HEK293 (cell line): ENCODE results near the gene LGALS3BP.

Experiments
- CTCF ChIA-PET: fragments of 350-600 bp; formaldehyde crosslinking; extraction: SDS; loops from one replicate; lab custom pipeline; 2021; ENCODE audit warnings: antibody characterized with exemption; lab: Yijun Ruan, JAX
- POLR2A ChIA-PET: fragments of 300-600 bp; formaldehyde crosslinking; extraction: SDS; loops from one replicate; lab custom pipeline; 2020; ENCODE audit warnings: antibody characterized with exemption, inconsistent platforms; lab: Yijun Ruan, JAX
- H3K27ac ChIP-seq: fragments of 200-500 bp; sonication (Bioruptor generic); 2 replicates; pipeline ENCODE4 v1.5.1; 2014; ENCODE audit warnings: low read depth, low read length, control low read depth, inconsistent platforms; ENCODE audit errors: extremely low read depth
- H3K36me3 ChIP-seq, 2 experiments: fragments of 200-500 bp in 1 of 2; sonication (Bioruptor generic) in 1 of 2; 1 replicate in 1 of 2; 2 replicates in 1 of 2; pipeline ENCODE4 v1.5.1; 2014 to 2017; ENCODE audit warnings: inconsistent platforms in 2 of 2, low read length in 2 of 2; ENCODE audit not compliant: control insufficient read depth in 2 of 2, insufficient read depth in 1 of 2
- H3K4me1 ChIP-seq: fragments of 200-500 bp; sonication (Bioruptor generic); 2 replicates; pipeline ENCODE4 v1.5.1; 2014; ENCODE audit warnings: mild to moderate bottlenecking, low read length, inconsistent platforms; ENCODE audit not compliant: control insufficient read depth, insufficient read depth
- H3K4me3 ChIP-seq: 2 replicates; pipeline ENCODE4 v1.5.1; 2011; ENCODE audit warnings: low read depth, mild to moderate bottlenecking, control low read depth, low read length, moderate library complexity
- H3K9me3 ChIP-seq: fragments of 200-500 bp; sonication (Bioruptor generic); 2 replicates; pipeline ENCODE4 v1.5.1; 2014; ENCODE audit warnings: low read depth, low read length, inconsistent platforms; ENCODE audit not compliant: control insufficient read depth, insufficient read depth
- PRDM1 ChIP-seq: fragments of 450-650 bp; formaldehyde crosslinking; IDR thresholded peaks from 2 replicates; pipeline ENCODE4; 2016; ENCODE audit warnings: missing biosample characterization, missing genetic modification characterization
- PRDM10 ChIP-seq: fragments of 450-650 bp; formaldehyde crosslinking; IDR thresholded peaks from 2 replicates; pipeline ENCODE4 v1.5.1; 2016; ENCODE audit warnings: missing biosample characterization, missing genetic modification characterization
- PRDM2 ChIP-seq: fragments of 450-650 bp; formaldehyde crosslinking; IDR thresholded peaks from 2 replicates; pipeline ENCODE4 v1.5.1; 2016; ENCODE audit warnings: missing biosample characterization, missing genetic modification characterization, borderline replicate concordance
- SCRT1 ChIP-seq: fragments of 450-650 bp; formaldehyde crosslinking; IDR thresholded peaks from 2 replicates; pipeline ENCODE4 v1.5.1; 2016; ENCODE audit warnings: missing biosample characterization, missing genetic modification characterization, borderline replicate concordance
- SCRT2 ChIP-seq: fragments of 450-650 bp; formaldehyde crosslinking; IDR thresholded peaks from 2 replicates; pipeline ENCODE4 v1.5.1; 2016; ENCODE audit warnings: missing biosample characterization, missing genetic modification characterization
- TRIM28 ChIP-seq: IDR thresholded peaks from 2 replicates; pipeline ENCODE4 v1.6.1; 2011; ENCODE audit warnings: low read length, control low read depth, borderline replicate concordance
- ZNF19 ChIP-seq: fragments of 450-650 bp; formaldehyde crosslinking; IDR thresholded peaks from 2 replicates; pipeline ENCODE4; 2016; ENCODE audit warnings: missing biosample characterization, missing genetic modification characterization, low read depth
- ZNF223 ChIP-seq: fragments of 450-650 bp; formaldehyde crosslinking; IDR thresholded peaks from 2 replicates; pipeline ENCODE4 v1.5.1; 2016; ENCODE audit warnings: missing biosample characterization, missing genetic modification characterization
- ZNF449 ChIP-seq: fragments of 450-650 bp; formaldehyde crosslinking; IDR thresholded peaks from 2 replicates; pipeline ENCODE4 v1.5.1; 2017; ENCODE audit warnings: missing biosample characterization, mild to moderate bottlenecking, missing genetic modification characterization, moderate library complexity
- ZNF560 ChIP-seq: fragments of 450-650 bp; formaldehyde crosslinking; IDR thresholded peaks from 2 replicates; pipeline ENCODE4 v1.5.1; 2017; ENCODE audit warnings: missing biosample characterization, missing genetic modification characterization, borderline replicate concordance
- ZNF701 ChIP-seq: fragments of 450-650 bp; formaldehyde crosslinking; IDR thresholded peaks from 2 replicates; pipeline ENCODE4 v1.5.1; 2016; ENCODE audit warnings: missing biosample characterization, missing genetic modification characterization
- ZNF792 ChIP-seq: fragments of 450-650 bp; formaldehyde crosslinking; IDR thresholded peaks from 2 replicates; pipeline ENCODE4 v1.5.1; 2016; ENCODE audit warnings: missing biosample characterization, missing genetic modification characterization
- ZSCAN23 ChIP-seq: fragments of 450-650 bp; formaldehyde crosslinking; IDR thresholded peaks from 2 replicates; pipeline ENCODE4 v1.5.1; 2016; ENCODE audit warnings: missing biosample characterization, missing genetic modification characterization

LGALS3BP gene

GRCh38 chr17:79014158-79014758 lies 34.5 kb upstream of the LGALS3BP start (continued):
- TF ChIP-seq TRIM28 (peak; percentile 99), PRDM1 (tag by site-specific recombination) (0 out of 2 replicates have a peak, but pooled peaks have one; percentile 7)

- POLR2A ChIA-PET = no interaction called here
- CTCF ChIA-PET = interaction anchor here (0.6 to 11.1 kb wide), 2 partner anchors 32 to 172 kb away, joined by 3 to 122 read pairs; partner anchors contain the start of gene USP36
Observed at GRCh38 chr17:79012563-79013134, 32.9 kb upstream of the LGALS3BP start.

More at GRCh38 chr17:79012563-79013134, 32.9 kb upstream of the LGALS3BP start:
- TF ChIP-seq ZSCAN23 = no peak
- TF ChIP-seq PRDM2 (tag by site-specific recombination) = no peak
- peak; percentile 91 for TF ChIP-seq SCRT2 (tag by site-specific recombination)
- no peak for TF ChIP-seq PRDM10 (tag by site-specific recombination)
- TF ChIP-seq ZNF560 = no peak
- TF ChIP-seq ZNF223 (tag by site-specific recombination) = no peak
- TF ChIP-seq SCRT1 (tag by site-specific recombination) = peak; percentile 76; the same call in 1 of the 2 replicates
- no peak for TF ChIP-seq ZNF792 (tag by site-specific recombination)
- no peak for TF ChIP-seq ZNF449 (tag by site-specific recombination)
- no peak for TF ChIP-seq ZNF19 (tag by site-specific recombination)
- no peak for TF ChIP-seq ZNF701 (tag by site-specific recombination)
- Histone ChIP-seq H3K9me3 (no peaks in the 10 kb centered on the region), H3K27ac (no peak overlapping the region), H3K36me3 (peaks cover 0 to 5% of the 10 kb centered on the region in 2 experiments; a peak in 1 of 3 replicates), H3K4me3 (no peak overlapping the region), H3K4me1 (peaks cover 9% of the 10 kb centered on the region)
